UCSD-AML1 (cell line): Measurements from ENCODE around the gene LIMS2.

ENCODE experiments used
- DNase-seq: peaks from one replicate; lab custom pipeline; 2025; ENCODE audit not compliant: unreplicated experiment; lab: John Stamatoyannopoulos, UW

Gene LIMS2

DNA sequence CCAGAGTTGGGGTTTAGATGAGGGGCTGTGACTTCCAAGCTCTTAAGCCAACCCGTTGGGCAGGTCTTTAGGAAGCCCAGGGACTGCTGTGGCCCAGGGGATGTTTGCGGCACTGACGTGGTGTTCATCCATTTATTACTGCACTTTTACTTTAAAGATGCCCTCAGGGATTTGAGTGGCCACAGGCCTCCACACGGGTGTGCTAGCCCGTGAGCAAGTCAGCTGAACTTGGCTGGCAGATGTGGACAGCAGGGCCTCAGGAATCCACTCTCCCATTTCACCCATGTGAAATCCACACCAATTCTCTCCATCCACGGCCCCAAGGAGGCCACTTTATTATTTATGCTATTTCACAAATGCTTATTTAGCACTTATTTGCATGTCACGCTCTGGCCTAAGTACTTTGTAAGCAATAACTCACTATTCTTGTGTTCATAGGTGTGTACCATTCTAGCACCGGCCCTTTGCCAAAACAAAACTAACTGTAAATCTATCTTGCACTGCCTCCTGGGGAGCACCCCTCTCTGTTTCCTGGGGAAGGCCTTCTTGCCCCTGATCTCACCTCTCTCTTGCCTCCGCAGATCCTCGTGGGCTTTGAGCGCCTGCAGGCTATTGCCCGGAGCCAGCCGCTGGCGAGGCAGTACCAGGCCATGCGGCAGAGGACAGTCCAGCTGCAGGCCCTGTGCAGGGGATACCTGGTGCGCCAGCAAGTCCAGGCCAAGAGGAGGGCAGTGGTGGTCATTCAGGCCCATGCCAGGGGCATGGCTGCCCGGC lies 68.5 kb downstream of the LIMS2 start:
- no peak for DNase-seq

DNA sequence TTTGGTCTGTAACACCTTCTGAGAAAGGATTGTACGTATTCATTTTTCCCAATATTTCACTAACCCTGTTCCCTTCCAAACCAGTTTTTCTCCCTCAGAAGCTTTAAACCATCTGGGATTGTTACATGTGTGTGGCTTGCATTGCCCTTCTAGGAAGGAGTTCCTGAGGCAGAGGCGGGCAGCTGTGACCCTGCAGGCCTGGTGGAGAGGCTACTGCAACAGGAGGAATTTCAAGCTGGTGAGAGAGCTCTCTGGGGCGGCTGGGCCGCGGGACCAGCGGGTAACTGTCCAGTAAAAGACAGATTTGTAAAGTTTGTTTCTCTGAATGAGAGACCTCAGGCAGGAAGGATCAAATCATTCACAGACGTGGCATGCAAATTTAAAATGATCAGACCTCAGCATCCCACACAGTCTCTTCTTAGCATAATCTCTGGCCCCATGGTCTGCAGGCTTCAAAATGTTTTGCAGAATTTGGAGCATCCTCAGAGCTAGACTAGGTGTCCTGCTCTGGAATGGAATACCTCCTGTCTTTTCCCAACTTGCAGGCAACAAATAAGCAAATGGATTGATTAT lies 69.6 kb downstream of the LIMS2 start:
- no peak for DNase-seq

DNA sequence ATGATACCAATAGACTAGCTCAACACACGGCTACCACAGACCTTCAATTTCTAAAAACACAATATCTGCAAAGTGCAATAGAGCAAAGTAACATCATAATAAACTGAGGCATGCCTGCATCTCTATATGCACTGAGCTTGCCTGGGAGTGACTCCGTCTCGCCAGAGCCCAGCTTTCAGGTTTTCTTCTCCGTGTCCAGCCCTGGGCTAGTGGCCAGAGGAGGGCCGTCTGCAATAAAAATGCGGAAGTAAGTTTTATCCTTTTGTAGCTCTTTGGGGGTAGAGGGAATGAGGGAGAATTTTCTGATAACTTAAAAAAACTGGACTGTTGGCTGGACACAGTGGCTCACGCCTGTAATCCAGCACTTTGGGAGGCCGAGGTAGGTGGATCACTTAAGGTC lies 70.3 kb downstream of the LIMS2 start:
- DNase-seq: no peak

DNA sequence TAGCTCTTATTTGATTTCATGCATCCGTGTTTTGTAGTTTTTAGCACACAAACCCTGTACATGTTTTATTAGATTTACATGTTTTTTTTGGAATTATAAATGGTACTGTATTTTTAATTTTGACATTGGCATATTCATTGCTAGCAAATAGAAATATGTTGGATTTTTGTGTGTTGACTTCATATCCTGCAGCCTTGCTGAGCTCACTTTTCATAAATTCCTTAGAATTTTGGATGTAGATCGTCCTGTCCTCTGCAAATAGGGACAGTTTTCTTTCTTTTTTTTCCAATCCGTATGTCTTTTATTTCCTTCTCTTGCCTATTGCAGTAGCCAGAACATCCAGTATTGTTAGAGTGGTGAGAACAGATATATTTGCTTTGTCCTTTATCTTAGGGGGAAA lies 76.1 kb downstream of the LIMS2 start:
- DNase-seq: no peak

DNA sequence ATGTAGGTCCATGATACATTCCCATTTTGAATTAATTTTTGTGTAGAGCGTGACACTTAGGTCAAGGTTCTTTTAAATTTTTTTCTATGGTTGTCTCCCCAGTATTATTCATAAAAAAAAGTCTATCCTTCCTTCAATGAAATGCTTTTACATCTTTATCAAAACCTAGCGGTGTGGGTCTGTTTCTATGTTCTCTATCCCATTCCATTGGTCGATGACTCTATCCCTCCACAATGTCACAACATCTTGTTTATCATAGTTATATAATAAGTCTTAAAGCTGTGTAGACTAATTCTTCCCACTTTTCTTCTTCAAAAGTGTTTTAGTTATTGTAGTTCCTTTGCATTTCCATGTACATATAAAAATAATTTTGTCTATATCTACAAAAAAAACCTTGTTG lies 76.6 kb downstream of the LIMS2 start:
- DNase-seq: no peak

DNA sequence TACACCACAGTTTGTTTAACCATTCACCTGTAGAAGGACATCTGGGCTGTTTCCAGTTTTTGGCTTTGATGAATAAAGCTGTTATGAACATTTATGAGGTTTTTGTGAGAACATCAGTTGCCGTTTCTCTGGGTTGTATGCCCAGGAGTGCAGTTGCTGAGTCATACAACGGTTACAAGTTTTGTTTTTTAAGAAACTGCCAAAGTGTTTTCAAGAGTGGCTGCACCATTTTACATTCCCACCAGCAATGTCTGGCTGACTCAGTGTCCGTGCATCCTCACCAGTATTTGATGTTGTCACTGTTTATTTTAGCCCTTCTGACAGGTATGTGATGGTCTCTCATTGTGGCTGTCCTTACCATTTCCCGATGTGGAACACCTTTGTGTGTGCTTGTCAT lies 77.3 kb downstream of the LIMS2 start:
- DNase-seq: no peak

DNA sequence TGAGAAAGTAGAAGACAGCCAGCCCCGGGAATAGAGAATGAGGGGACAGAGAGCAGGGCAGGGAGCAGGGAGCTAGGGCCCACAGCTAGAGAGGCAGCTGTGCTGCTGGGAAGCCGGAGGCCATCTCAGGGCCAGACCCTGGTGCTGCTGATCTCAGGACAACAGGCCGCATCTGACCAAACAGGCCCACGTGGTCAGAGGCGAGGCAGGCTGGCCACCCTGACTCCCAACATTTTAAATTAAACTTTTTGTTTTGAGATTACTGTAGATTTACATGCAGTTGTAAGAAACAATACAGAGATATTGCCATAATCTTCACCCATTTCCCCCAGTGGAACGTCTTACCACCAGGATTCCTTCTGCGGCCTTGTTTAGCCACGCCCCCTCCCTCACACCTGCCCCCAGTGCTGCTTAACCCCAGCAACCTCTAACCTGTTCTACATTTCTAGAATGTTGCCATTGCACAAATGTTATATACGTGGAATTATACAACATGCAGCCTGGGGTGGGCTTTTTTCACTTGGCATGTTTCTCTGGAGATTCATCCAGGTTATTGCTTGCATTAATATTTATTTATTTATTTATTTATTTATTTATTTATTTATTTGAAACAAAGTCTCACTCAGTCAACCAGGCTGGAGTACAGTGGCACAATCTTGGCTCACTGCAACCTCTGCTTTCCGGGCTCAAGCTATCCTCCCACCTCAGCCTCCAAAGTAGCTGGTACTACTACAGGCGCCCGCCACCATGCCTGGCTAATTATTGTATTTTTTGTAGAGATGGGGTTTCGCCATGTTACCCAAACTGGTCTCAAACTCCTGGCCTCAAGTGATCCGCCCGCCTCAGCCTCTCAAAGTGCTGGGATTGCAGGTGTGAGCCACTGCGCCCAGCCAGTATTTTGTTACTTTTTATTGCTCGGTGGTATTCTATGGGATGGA lies 78.0 kb downstream of the LIMS2 start:
- no peak for DNase-seq

DNA sequence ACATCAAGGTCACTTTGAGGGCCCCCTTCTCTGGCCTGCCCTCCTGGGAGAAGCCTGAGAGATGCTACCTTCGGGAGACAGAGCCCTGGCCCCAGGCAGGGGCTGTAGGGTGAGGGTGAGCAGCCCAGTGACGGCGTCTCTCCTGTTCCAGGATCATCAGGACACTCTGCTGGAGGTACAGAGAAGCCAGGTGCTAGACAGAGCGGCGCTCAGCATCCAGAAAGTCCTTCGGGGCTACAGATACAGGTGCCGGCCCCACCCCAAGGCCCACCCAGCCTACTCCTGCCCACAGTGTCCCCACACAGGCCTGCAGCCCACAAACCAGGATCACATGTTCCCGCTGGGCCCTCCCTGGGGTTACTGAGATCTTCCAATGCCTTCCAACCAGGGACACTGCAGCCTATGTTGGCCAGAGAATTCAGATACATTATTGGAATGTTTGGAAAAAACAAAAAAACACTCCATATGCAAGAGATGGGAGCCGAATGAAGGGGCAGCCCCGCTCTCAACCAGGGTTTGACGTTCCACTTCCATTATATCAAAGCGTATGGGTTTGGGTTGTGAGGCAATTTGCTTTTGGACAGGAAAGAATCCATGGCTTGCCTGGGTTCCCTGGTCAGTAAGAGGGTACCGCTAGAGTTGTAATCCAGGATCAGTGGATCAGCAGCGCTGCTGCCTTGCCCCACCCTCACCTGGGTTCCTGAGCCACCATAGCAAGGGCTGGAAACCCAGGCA lies 78.9 kb downstream of the LIMS2 start:
- DNase-seq: no peak

DNA sequence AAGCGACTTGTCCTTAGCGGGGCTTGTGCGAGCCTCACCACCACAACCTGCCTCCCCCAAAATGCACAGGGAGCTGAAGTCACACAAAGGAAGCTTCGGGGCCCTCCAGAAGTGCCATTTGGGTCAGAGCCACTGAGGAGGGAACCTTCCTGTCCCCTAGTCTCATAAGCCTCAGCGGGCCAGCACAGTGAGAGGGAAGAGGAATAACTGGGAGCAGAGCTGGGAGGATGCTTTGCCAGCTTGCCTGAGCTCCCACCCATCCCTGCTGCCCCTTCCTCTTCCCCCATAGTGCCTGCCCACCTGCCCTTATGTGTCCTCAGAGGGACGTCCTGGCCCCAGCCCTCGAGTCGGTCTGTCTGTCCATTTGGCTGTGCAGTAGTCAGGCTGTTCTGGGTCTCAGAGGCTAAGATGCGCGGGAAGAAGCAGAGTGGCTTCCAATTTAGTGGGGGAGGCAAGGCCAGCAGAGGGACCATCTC lies 81.2 kb downstream of the LIMS2 start:
- no peak for DNase-seq

DNA sequence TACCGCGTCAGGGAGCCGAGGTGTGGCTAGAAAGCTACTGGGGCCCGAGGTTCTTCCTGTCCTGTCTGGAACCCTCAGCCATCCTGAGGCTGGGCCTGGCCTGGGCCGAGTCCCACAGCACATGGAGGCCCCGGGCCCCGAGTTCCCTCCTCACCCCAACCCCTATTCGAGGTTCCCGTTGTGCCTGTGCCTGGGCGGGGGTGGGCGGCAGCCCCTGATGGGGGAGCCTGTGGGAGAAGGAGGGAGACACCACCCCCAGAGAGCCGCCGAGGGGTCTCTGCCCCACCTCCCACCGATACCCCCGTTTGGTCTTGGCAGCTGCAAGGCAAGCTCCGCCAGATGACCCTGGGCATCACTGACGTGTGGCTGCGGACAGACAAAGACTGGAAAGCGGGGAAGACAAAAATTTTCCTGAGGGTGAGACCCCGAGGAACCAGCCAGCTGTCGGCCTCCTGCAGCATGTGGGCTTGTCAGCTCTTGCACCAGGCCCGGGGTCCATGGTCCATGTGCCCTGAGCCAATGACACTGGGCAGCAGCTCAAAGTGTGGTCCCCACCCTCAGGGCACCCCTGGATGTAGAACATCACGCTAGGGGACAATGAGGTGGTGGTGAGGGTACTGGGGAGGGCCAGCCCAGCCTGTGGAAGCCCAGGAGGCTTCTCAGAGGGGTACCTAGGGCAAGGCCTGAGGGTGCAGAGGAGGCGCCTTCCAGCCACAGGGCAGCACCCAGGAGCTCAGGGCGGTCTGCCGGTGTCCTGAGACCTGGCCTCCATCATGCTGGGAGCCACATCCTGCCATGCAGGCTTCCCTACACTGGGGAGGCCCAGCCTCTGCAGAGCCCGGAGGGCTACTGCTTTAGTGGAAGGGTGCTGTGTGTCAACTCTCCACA lies 81.9 kb downstream of the LIMS2 start:
- no peak for DNase-seq

DNA sequence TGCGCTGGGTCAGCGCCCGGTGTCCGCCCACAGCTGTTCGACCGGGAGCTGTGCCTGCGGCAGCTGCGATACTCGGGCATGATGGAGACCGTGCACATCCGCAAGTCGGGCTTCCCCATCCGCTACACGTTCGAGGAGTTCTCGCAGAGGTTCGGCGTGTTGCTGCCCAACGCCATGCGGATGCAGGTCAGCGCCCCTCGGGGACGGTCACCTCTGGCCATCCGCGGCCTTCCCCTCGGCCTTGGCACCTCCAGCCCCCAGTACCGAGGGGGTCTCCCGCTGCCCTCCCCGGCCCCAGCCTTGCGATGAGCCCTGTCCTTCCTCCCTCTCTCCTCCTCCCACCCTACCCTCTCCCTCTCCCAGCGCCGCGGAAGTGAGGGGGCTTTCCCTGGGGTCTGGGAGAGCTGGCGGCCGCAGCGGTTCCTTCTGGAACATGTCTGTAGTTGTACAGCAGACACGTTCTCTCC lies 82.5 kb downstream of the LIMS2 start:
- DNase-seq: no peak

DNA sequence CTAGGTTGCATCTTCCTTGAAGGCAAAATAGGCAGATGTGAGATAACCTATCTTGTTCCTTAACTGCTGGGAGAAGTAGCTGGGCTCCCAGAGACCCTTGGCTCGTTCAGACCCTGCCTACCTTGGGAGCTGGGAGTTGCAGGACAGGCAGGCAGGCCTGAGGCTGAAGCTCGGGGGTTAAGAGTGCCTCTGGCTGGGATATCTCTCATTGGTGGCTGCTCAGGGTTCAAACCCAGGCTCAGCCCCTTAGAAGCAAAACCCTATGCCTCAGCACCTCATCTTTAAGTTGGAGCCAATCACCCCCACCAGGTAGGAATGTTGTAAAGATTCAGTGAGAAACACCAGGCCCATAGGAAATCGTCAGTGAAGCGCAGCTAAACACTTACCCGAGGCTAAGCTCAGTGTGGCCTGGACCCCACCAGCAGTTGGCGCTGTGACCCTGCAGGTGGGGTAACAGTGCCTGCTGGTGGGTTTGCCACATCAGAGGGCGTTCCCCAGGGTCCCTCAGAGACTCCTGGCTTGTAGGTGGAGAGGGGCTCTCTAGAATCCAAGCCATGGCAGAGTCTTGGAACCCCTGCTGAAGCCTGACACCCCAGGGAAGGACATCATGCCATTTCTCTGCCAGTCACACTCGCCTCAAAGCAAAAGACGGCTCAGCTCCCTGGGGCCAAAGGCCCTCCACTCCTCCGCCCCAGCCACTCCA lies 84.0 kb downstream of the LIMS2 start:
- peak; percentile 75 for DNase-seq

DNA sequence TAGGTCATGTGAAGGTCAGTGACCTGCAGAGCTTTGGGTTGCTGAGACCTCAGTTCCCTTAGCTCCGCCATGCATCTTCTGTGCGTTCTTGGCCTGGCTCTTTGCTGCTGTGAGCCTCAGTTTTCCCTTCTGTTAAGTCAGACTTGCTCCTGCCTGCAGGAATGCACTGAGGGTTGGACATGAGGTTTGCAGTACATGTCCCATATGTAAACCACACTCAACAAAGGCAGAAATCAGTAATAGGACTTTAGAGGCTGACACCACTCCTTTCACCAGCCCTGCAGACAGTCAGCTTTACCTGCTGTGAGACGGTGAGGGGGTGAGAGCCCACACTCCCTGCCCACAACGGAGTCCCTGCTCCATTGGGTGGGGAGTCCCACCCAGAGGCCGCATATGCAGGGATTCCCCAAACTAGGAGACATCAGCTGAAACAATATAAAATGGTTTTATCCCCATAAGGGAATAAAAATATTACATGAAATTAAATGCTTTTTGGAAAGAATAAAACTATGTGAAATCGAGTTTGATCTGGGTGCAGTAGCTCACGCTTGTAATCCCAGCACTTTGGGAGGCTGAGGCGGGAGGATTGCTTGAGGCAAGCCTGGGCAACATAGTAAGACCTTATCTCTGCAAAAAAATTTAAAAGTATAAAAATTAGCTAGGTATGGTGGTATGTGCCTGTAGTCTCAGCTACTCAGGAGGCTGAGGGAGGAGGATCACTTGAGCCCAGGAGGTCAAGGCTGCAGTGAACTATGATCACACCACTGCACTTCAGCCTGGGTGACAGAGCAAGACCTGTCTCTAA lies 84.7 kb downstream of the LIMS2 start:
- no peak for DNase-seq

DNA sequence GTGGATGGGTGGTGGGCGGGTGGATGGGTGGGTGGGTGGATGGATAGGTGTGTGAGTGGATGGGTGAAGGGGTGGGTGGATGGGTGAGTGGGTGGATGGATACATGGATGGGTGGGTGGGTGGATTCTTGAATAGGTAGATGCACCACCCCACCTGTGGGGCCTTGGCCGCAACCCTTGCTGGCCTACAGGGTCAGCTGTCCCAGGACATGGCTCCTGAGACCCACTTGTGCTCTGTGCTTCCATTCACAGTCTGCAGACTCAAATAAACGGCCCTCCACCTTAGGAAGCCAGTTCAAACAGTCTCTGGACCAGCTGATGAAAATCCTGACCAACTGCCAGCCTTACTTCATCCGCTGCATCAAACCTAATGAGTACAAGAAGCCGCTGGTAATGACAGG lies 85.5 kb downstream of the LIMS2 start:
- no peak for DNase-seq

DNA sequence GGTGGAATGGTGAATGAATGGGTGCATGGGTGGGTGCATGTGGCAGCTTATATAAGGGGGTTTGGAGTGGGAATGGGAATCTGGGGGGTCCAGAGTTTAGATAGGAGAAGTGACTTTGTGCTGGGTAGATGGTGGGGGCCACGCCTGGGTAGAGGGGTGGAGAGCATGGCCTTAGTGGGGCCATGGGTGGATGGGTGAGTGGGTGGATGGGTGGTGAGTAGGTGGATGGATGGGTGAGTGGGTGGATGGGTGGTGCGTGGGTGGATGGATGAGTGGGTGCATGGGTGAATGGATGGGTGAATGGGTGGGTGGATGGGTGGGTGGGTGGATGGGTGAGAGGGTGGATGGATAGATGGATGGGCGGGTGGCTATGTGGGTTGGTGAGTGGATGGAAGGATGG lies 86.0 kb downstream of the LIMS2 start:
- no peak for DNase-seq
